Parathyroid adenoma (tissue), 2 donors: ENCODE measurements around the gene LMO2.
"Not testable (repeated sequence)": the region's sequence is repeated elsewhere in the genome, so short reads cannot be mapped to it uniquely, and the experiment has no call there.

Source experiments
- H2AFZ ChIP-seq: fragments of 300-600 bp; sonication (generic); one replicate; pipeline ENCODE4 v1.7.0; 2017; ENCODE audit warnings: antibody characterized with exemption, mild to moderate bottlenecking
- H3K27ac ChIP-seq: fragments of 300-600 bp; sonication (generic); one replicate; pipeline ENCODE4 v1.7.0; 2017
- H3K27me3 ChIP-seq: fragments of 300-600 bp; sonication (generic); one replicate; pipeline ENCODE4 v1.7.0; 2017; ENCODE audit warnings: low read length; ENCODE audit not compliant: control insufficient read depth, insufficient read depth
- H3K36me3 ChIP-seq: fragments of 300-600 bp; sonication (generic); one replicate; pipeline ENCODE4 v1.7.0; 2017; ENCODE audit warnings: low read length; ENCODE audit not compliant: control insufficient read depth, insufficient read depth
- H3K4me1 ChIP-seq: fragments of 300-600 bp; sonication (generic); one replicate; pipeline ENCODE4 v1.7.0; 2017; ENCODE audit warnings: control low read depth
- H3K4me2 ChIP-seq: fragments of 300-600 bp; sonication (generic); one replicate; pipeline ENCODE4 v1.7.0; 2017; ENCODE audit warnings: low read length
- H3K4me3 ChIP-seq: fragments of 300-600 bp; sonication (generic); one replicate; pipeline ENCODE4 v1.7.0; 2017; ENCODE audit warnings: low read depth, low read length
- H3K79me2 ChIP-seq: fragments of 300-600 bp; sonication (generic); one replicate; pipeline ENCODE4 v1.7.0; 2017; ENCODE audit warnings: control low read depth
- H3K9ac ChIP-seq: fragments of 300-600 bp; sonication (generic); one replicate; pipeline ENCODE4 v1.7.0; 2017; ENCODE audit warnings: mild to moderate bottlenecking
- H3K9me3 ChIP-seq: fragments of 300-600 bp; sonication (generic); one replicate; pipeline ENCODE4 v1.7.0; 2017; ENCODE audit warnings: low read length; ENCODE audit not compliant: control insufficient read depth
- TF ChIP-seq, protein P1 (sequence below): fragments of 300-600 bp; sonication (generic); IDR thresholded peaks from one replicate; pipeline ENCODE4 v1.7.0; 2017; ENCODE audit warnings: antibody characterized with exemption, mild to moderate bottlenecking
- donor health status: primary hyperparathyroidism.

Gene LMO2

DNA sequence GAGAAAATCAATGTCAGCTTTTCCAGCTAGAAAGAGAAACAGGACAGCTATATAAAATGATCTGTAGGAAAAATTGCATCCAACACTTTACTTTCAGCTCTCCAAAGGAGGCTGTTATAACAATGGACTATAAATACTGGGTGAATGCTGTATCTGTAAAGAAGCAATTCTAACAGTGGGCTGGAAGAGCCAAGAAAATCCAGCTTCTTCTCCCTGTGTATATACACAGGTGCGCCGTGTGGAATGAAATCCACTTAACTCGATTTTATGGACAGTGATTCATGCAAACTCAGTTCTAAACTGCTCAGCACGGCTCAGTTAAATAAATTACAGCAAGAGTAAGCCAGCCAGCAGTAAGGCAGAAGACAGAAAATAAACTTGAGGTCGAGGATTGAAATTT, 32.5 kb upstream of the LMO2 start:
- no peaks in the 10 kb centered on the region for H3K79me2 ChIP-seq
- no peak overlapping the region for H3K9ac ChIP-seq
- no peak overlapping the region for H3K27ac ChIP-seq
- H3K36me3 ChIP-seq = no peaks in the 10 kb centered on the region
- no peaks in the 10 kb centered on the region for H3K4me1 ChIP-seq
- H3K4me3 ChIP-seq = no peak overlapping the region
- H3K4me2 ChIP-seq = no peak overlapping the region
- no peaks in the 10 kb centered on the region for H3K27me3 ChIP-seq
- TF ChIP-seq, protein P1, sequence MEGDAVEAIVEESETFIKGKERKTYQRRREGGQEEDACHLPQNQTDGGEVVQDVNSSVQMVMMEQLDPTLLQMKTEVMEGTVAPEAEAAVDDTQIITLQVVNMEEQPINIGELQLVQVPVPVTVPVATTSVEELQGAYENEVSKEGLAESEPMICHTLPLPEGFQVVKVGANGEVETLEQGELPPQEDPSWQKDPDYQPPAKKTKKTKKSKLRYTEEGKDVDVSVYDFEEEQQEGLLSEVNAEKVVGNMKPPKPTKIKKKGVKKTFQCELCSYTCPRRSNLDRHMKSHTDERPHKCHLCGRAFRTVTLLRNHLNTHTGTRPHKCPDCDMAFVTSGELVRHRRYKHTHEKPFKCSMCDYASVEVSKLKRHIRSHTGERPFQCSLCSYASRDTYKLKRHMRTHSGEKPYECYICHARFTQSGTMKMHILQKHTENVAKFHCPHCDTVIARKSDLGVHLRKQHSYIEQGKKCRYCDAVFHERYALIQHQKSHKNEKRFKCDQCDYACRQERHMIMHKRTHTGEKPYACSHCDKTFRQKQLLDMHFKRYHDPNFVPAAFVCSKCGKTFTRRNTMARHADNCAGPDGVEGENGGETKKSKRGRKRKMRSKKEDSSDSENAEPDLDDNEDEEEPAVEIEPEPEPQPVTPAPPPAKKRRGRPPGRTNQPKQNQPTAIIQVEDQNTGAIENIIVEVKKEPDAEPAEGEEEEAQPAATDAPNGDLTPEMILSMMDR = no peak
- no peaks in the 10 kb centered on the region for H3K9me3 ChIP-seq
- no peak overlapping the region for H2AFZ ChIP-seq

DNA sequence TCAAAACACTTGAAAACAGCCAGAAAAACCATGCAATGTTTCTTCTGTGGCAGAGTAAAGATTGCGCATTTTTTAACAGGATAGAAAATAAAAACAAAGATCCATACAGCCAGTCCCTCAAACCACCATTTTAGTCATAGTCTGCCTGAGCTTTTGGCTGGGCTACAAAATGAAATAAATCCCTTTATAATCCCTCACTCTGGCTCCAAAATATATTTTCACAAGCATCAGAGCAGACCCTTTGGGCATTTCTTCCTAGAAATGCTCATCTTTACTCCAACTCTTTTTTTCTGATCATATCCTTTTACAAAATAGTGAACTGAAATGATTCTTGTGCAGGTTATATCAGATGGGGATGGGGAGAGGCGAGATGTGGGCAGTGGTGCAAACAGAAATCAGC, 31.8 kb upstream of the LMO2 start:
- no peak overlapping the region for H2AFZ ChIP-seq
- H3K79me2 ChIP-seq = no peaks in the 10 kb centered on the region
- H3K4me2 ChIP-seq = no peak overlapping the region
- no peaks in the 10 kb centered on the region for H3K36me3 ChIP-seq
- no peak overlapping the region for H3K27ac ChIP-seq
- no peaks in the 10 kb centered on the region for H3K4me1 ChIP-seq
- no peaks in the 10 kb centered on the region for H3K9me3 ChIP-seq
- TF ChIP-seq, protein P1 = no peak
- no peak overlapping the region for H3K4me3 ChIP-seq
- no peaks in the 10 kb centered on the region for H3K27me3 ChIP-seq
- H3K9ac ChIP-seq = no peak overlapping the region

DNA sequence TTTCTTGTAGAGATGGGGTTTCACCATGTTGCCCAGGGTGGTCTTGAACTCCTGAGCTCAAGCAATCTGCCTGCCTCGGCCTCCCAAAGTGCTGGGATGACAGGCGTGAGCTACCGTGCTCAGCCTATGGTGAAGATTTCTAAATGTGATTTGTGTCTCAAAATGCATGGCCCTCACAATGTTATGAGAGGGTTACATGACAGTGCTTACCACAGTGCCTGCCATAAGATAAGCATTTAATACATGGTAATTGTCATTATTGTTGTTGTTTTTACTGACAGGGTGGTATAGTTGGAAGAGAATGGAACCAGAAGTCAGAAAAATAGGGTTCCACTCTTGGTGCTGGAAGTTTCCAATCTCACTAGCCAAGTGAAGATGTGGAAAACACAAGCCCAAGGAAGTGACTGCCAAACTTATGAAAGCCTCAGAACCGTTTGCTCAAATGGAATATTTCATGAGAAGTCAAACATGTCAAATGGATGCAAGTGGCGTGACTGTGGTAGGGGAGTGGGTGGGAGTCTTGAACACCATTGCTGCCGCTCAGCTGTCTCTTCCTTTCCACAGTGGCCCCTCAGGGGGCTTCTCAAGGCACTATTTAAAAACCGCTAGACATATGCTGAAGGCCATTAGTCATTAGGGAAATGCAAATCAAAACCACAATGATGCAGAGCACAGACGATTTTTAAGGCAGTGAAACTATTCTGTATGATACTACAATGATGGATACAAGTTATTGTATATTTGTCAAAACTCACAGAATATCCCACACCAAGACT, 29.1 kb upstream of the LMO2 start:
- TF ChIP-seq, protein P1 = no peak
- no peak overlapping the region for H3K27ac ChIP-seq

DNA sequence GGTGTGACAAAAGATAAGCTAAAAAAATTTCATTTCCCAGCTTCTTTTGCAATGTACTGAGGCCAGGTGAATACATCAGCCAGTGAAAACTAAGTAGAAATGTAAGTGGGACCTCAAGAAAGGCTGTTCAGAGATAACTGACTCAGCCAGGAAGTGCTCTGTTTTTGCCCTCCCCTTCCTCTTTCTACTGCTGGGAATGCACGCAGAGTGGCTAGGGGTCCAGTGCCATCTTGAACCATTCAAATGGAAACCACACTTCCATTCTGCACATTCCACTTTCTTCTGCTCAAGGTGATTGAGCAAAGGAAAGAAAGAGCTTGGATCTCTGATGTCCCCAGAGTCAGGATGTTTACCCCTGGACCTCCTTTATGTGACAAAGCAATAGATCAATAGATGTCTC, 27.8 kb upstream of the LMO2 start:
- Histone ChIP-seq H3K9ac (no peak overlapping the region), H3K4me3 (no peak overlapping the region), H3K36me3 (no peaks in the 10 kb centered on the region), H3K27ac (no peak overlapping the region), H3K79me2 (no peaks in the 10 kb centered on the region), H2AFZ (no peak overlapping the region), H3K27me3 (no peaks in the 10 kb centered on the region), H3K9me3 (no peaks in the 10 kb centered on the region), H3K4me1 (no peaks in the 10 kb centered on the region), H3K4me2 (no peak overlapping the region)
- TF ChIP-seq, protein P1 = no peak

More for the DNA sequence above, 29.1 kb upstream of the LMO2 start:
- H3K27me3 ChIP-seq = no peaks in the 10 kb centered on the region
- no peaks in the 10 kb centered on the region for H3K9me3 ChIP-seq
- H3K4me2 ChIP-seq = no peak overlapping the region
- no peak overlapping the region for H3K9ac ChIP-seq
- H3K79me2 ChIP-seq = no peaks in the 10 kb centered on the region
- no peak overlapping the region for H2AFZ ChIP-seq
- H3K4me1 ChIP-seq = no peaks in the 10 kb centered on the region
- no peak overlapping the region for H3K4me3 ChIP-seq
- no peaks in the 10 kb centered on the region for H3K36me3 ChIP-seq

DNA sequence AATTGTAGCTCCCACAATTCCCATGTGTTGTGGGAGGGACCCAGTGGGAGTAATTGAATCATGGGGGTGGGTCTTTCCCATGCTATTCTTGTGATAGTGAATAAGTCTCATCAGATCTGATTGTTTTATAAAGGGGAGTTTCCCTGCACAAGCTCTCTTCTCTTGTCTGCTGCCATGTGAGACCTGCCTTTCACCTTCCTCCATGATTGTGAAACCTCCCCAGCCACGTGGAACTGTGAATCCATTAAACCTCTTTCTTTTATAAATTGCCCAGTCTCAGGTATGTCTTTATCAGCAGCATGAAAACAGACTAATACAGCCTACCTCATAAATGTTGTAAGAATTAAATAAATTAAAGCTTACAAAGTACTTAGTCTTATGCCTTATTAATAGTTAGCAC, 25.5 kb upstream of the LMO2 start:
- not testable (repeated sequence) for H3K27me3 ChIP-seq, H2AFZ ChIP-seq, H3K4me3 ChIP-seq, H3K27ac ChIP-seq, H3K9ac ChIP-seq, H3K9me3 ChIP-seq, H3K36me3 ChIP-seq, H3K79me2 ChIP-seq, H3K4me2 ChIP-seq, H3K4me1 ChIP-seq
